Motor neuron (in vitro differentiated cells): ENCODE data around the gene HOXC10. TPM values are rescaled to one million over a fixed set of nuclear protein-coding genes. Genes with fewer than 3 reads are reported as not detected.

ENCODE experiments used
- ATAC-seq, 8 experiments: fragments of 200-7000 bp; cut with Tn5 transposase; replicated peaks in 6 of 8; 2 replicates each; pipeline ENCODE4 v1.8.0; 2021; ENCODE audit warnings: mild to moderate bottlenecking in 8 of 8, moderate library complexity in 8 of 8
- H3K27ac ChIP-seq, 2 donors: fragments of 250-450 bp; sonication (Bioruptor Pico); 2 replicates each; pipeline ENCODE4 v1.9.0; 2021; ENCODE audit warnings: antibody characterized with exemption in 2 of 2, mild to moderate bottlenecking in 2 of 2, moderate library complexity in 1 of 2
- H3K4me1 ChIP-seq, 2 donors: fragments of 250-450 bp; sonication (Bioruptor Pico); replicated peaks in 1 of 2; 2 replicates each; pipeline ENCODE4 v1.6.1; 2021; ENCODE audit warnings: antibody characterized with exemption in 2 of 2, mild to moderate bottlenecking in 2 of 2, moderate library complexity in 1 of 2
- H3K4me3 ChIP-seq, 5 donors: fragments of 250-450 bp; sonication (Bioruptor Pico); 2 replicates each; pipeline ENCODE4 v1.9.0; 2021; ENCODE audit warnings: antibody characterized with exemption in 5 of 5, mild to moderate bottlenecking in 5 of 5, moderate library complexity in 4 of 5
- WGBS, 10 experiments: fragments of 450-650 bp; shearing (Covaris generic); methylation state at CpG; one replicate each; pipeline ENCODE4 v1.0.0; 2022; 5-methylcytosine and 5-hydroxymethylcytosine counted together
- in situ Hi-C, 9 experiments: fragments of 400-800 bp; cut with MboI; loops; one replicate each; pipeline ENCODE4 v1.15.0; 2021; ENCODE audit warnings: low sequenced_read_pairs in 9 of 9, low pct_unique_long_range_greater_than_20kb in 2 of 9; ENCODE audit not compliant: unreplicated experiment in 9 of 9
- total RNA-seq, 8 experiments: library from RNA; unstranded; fragments of 300-600 nt; gene quantifications; 2 replicates each; pipeline versions ENCODE4 v1.2.3 to v1.2.4, GENCODE V29; 2022

The HOXC10 gene
- total RNA-seq, 8 experiments from 2014 or later = 0.14 to 75.5 (median 1.0) TPM; not detected in 3

- ATAC-seq = no peak
- WGBS, 10 experiments = 31 to 77% (median 68%) methylated on average over 1 to 3 of the region's 3 CpGs; no CpG with 5 or more reads in 4 of the 10 experiments
- peaks cover 0 to 7% of the 10 kb centered on the region in 2 donors for H3K4me1 ChIP-seq
- no peak overlapping the region for H3K4me3 ChIP-seq
- no peak overlapping the region for H3K27ac ChIP-seq
- in situ Hi-C loops = no loop called here
Measured at GRCh38 chr12:53971129-53971528, 13.8 kb upstream of the HOXC10 start.

GRCh38 chr12:53971686-53972085 is 13.3 kb upstream of the HOXC10 start:
- no peak overlapping the region for H3K27ac ChIP-seq
- in situ Hi-C loops = no loop called here
- no peak overlapping the region for H3K4me3 ChIP-seq
- H3K4me1 ChIP-seq = peaks cover 0 to 4% of the 10 kb centered on the region in 2 donors
- WGBS, 10 experiments = 0 to 40% methylated on average over 1 of the region's 2 CpGs; no CpG with 5 or more reads in 8 of the 10 experiments
- no peak for ATAC-seq

GRCh38 chr12:53972152-53972702 is 12.7 kb upstream of the HOXC10 start:
- peak in 1 of 8 experiments; percentile 2 for ATAC-seq
- Histone ChIP-seq H3K4me3 (no peak overlapping the region), H3K27ac (no peak overlapping the region), H3K4me1 (peaks cover 0 to 4% of the 10 kb centered on the region in 2 donors)
- in situ Hi-C loops = no loop called here
- 0 to 100% (median 23%) methylated on average over 1 to 7 of the region's 9 CpGs; no CpG with 5 or more reads in 4 of the 10 experiments for WGBS, 10 experiments

- 0 to 10% (median 5%) methylated on average over 2 to 13 of the region's 21 CpGs; no CpG with 5 or more reads in 6 of the 10 experiments for WGBS, 10 experiments
- no peak within 1 kb of the TSS for H3K27ac ChIP-seq
- in situ Hi-C loops = no loop called here
- peak in 1 of 8 experiments; percentile 23 for ATAC-seq
- peaks cover 0 to 4% of the 10 kb centered on the region in 2 donors for H3K4me1 ChIP-seq
- no peak within 1 kb of the TSS for H3K4me3 ChIP-seq
Measured at GRCh38 chr12:53972722-53973235, 12.2 kb upstream of the HOXC10 start, which contains the start of gene HOXC11. Gene HOXC11 (plus strand): TSS chr12:53973126. CDS start chr12:53973242, 116 bp downstream.

DNA sequence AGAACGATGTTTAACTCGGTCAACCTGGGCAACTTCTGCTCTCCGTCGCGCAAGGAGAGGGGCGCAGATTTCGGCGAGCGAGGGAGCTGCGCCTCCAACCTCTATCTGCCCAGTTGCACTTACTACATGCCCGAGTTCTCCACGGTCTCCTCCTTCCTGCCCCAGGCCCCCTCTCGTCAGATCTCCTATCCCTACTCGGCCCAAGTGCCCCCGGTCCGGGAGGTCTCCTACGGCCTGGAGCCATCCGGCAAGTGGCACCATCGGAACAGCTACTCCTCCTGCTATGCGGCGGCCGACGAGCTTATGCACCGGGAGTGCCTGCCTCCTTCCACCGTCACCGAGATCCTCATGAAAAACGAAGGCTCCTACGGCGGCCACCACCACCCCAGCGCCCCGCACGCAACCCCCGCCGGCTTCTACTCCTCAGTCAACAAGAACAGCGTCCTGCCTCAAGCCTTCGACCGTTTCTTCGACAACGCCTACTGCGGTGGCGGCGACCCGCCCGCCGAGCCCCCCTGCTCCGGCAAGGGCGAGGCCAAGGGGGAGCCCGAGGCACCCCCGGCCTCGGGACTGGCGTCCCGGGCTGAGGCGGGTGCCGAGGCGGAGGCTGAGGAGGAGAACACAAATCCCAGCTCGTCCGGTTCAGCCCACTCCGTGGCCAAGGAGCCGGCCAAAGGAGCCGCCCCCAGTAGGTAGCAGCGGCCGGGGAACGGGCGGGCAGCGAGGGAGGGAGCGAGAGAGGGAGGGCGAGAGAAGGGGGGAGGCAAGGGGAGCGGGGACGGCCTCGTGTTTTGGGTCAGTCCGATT is 11.5 kb upstream of the HOXC10 start:
- Histone ChIP-seq H3K4me1 (peaks cover 0 to 4% of the 10 kb centered on the region in 2 donors), H3K4me3 (no peak overlapping the region), H3K27ac (no peak overlapping the region)
- in situ Hi-C loops = no loop called here
- ATAC-seq = peak in 5 of 8 experiments; percentile 10 to 52 (median 40)
- 0 to 5% (median 2%) methylated on average over 1 to 26 of the region's 71 CpGs; no CpG with 5 or more reads in 4 of the 10 experiments for WGBS, 10 experiments

DNA sequence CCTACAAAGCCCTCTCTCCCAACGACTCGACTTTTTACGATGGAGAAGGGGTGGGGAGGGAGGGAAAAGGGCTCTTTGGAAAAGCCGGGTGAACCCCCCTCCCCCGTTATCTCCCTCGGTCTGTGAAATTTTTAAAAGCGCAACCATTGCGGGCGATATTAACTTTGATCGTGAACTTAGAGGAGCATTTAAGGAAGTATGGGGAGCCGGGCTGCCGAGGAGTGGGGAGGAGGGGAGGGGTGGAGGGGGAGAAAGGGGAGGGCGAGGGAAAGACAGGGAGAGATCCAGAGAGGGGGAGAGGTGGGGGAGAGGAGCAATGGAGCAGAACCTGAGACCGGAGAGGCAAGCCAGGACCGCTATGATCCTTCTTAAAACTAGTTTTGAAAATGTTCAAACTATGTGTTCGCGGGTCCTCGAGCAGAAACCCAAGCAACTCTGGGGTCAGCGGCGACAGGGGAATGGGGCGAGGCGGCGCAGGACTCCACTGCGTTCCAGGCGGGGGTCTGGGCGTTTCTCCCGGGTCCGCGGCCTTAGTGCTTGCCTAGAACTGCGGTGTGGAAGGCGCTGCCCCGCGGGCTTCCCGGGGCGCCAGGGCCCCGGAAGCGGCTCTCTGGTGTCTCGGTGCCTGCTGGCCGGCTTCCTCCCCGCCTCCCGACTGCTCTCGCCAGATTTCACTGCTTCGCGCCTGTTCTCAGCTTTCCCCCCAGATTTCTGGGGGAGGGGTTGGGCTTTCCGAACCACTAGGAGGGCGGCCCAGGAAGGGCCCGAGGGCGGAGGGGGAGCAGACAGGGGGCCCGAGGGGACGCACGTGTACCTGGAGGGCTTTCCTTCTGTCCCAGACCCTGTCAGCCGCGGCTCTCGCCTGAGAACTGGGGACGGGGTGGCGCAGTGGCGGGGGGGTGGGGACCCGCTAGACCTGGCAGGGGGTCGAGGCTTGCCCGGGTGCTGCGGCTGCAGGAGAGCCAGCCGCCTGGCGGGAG is 10.6 kb upstream of the HOXC10 start, which contains the start of gene HOTAIR:
HOTAIR (minus strand) TSS at position 871 of the 980 bp plus-strand sequence.
- 0% methylated on average over 2 to 11 of the region's 63 CpGs; no CpG with 5 or more reads in 6 of the 10 experiments for WGBS, 10 experiments
- peak in 7 of 8 experiments; percentile 23 to 44 (median 27) for ATAC-seq
- H3K27ac ChIP-seq = no peak within 1 kb of the TSS
- in situ Hi-C loops = no loop called here
- H3K4me3 ChIP-seq = no peak within 1 kb of the TSS
- peaks cover 0 to 4% of the 10 kb centered on the region in 2 donors for H3K4me1 ChIP-seq

DNA sequence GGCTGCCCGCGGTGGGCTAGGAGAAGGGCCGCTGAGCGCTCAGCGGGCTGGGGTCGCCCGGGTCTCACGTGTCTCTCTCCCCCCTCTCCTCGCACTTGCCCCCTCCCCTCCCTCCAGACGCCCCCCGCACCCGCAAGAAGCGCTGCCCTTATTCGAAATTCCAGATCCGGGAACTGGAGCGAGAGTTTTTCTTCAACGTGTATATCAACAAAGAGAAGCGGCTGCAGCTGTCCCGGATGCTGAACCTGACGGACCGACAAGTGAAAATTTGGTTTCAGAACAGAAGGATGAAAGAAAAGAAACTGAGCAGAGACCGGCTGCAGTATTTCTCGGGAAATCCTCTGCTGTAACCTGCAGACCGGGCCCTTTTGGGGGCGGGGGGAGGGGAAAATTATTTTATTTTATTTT is 9.9 kb upstream of the HOXC10 start:
- in situ Hi-C loops = no loop called here
- Histone ChIP-seq H3K4me1 (peaks cover 0 to 4% of the 10 kb centered on the region in 2 donors), H3K27ac (no peak overlapping the region), H3K4me3 (no peak overlapping the region)
- WGBS, 10 experiments = 0 to 11% (median 3%) methylated on average over 1 to 6 of the region's 25 CpGs; no CpG with 5 or more reads in 7 of the 10 experiments
- no peak for ATAC-seq

- 3 to 51% (median 10%) methylated on average over 4 to 21 of the region's 31 CpGs; no CpG with 5 or more reads in 2 of the 10 experiments for WGBS, 10 experiments
- no peak overlapping the region for H3K27ac ChIP-seq
- no peak overlapping the region for H3K4me3 ChIP-seq
- in situ Hi-C loops = no loop called here
- ATAC-seq = no peak
- H3K4me1 ChIP-seq = peaks cover 0 to 4% of the 10 kb centered on the region in 2 donors
Measured at GRCh38 chr12:53975479-53976152, 9.3 kb upstream of the HOXC10 start.

GRCh38 chr12:53976172-53976822 is 8.6 kb upstream of the HOXC10 start:
- Histone ChIP-seq H3K4me3 (no peak overlapping the region), H3K27ac (no peak overlapping the region), H3K4me1 (peaks cover 0 to 4% of the 10 kb centered on the region in 2 donors)
- peak in 3 of 8 experiments; percentile 33 to 49 (median 49) for ATAC-seq
- WGBS, 10 experiments = 0 to 36% (median 8%) methylated on average over 2 to 18 of the region's 21 CpGs
- in situ Hi-C loops = no loop called here

DNA sequence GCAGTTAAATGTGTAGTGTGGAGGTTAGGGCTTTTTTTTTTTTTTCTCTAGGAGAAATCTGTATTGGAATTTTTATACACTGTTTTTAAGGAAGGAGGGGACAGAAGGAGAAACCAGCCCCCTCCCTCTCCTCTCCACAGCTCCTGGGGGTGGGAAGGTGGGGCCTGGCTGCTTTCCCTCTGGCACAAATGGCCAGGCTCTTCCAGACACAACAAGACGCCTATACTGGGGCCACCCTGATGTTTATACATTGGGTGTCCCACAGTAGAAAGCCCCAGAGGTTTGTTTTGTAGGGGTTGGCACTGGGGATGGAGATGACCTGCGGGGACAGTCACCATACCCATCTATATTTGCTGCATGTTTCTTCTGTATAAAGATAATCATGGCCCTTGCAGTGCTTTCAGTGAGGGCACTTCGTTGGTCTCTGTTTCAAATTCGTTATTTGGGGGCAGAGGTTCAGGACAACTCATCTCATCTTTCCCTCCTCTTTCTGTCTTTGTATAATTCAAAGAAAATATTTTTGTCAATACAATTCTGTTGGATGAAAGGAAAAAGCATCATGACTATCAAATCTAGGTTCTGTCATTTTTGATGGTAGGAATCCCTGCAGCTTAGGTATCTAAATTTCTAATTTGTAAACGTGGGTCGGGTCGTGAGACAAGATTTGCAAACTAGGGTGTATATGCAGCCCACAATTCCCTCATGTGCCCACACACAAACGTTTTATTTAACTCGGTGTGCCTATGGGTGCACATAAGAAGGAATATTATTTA is 7.9 kb upstream of the HOXC10 start:
- WGBS, 10 experiments = 0 to 56% (median 14%) methylated on average over 1 to 9 of the region's 9 CpGs
- Histone ChIP-seq H3K27ac (no peak overlapping the region), H3K4me3 (no peak overlapping the region), H3K4me1 (peaks cover 0 to 4% of the 10 kb centered on the region in 2 donors)
- no peak for ATAC-seq
- in situ Hi-C loops = no loop called here
